Right forelimb (tissue), 1 donor: Measurements from ENCODE around the gene ELF4.

ENCODE experiments used
- DNase-seq: peaks from one replicate; pipeline ENCODE4 v3.0.0-alpha.2; 2018

ELF4 gene

GRCh38 chrX:130083656-130084382 lies 26.5 kb downstream of the ELF4 start:
- no peak for DNase-seq

- no peak for DNase-seq
Observed at GRCh38 chrX:130083107-130083490, 27.2 kb downstream of the ELF4 start.

- peak; percentile 52 for DNase-seq
Observed at GRCh38 chrX:130082244-130083106, 27.8 kb downstream of the ELF4 start.

- no peak for DNase-seq
Observed at GRCh38 chrX:130081421-130082045, 28.8 kb downstream of the ELF4 start.

- no peak for DNase-seq
Observed at GRCh38 chrX:130080791-130081367, 29.4 kb downstream of the ELF4 start.

GRCh38 chrX:130079824-130080406 lies 30.4 kb downstream of the ELF4 start:
- DNase-seq: peak; percentile 62

- DNase-seq: no peak
Observed at GRCh38 chrX:130075777-130076176, 34.5 kb downstream of the ELF4 start.

- no peak for DNase-seq
Observed at GRCh38 chrX:130072345-130072740, 38.0 kb downstream of the ELF4 start.

- no peak for DNase-seq
Observed at GRCh38 chrX:130071611-130072344, 38.5 kb downstream of the ELF4 start.

- DNase-seq: no peak
Observed at GRCh38 chrX:130066975-130067615, 43.2 kb downstream of the ELF4 start.

- peak; percentile 84 for DNase-seq
Observed at GRCh38 chrX:130060122-130061069, 49.9 kb downstream of the ELF4 start.

GRCh38 chrX:130058652-130059051 lies 51.6 kb downstream of the ELF4 start:
- no peak for DNase-seq

GRCh38 chrX:130057209-130057608 lies 53.1 kb downstream of the ELF4 start:
- DNase-seq: no peak

- DNase-seq: no peak
Observed at GRCh38 chrX:130055899-130056298, 54.4 kb downstream of the ELF4 start.

GRCh38 chrX:130055103-130055502 lies 55.2 kb downstream of the ELF4 start:
- DNase-seq: peak; percentile 65

- DNase-seq: no peak
Observed at GRCh38 chrX:130053236-130053635, 57.1 kb downstream of the ELF4 start.

GRCh38 chrX:130051176-130051845 lies 59.0 kb downstream of the ELF4 start:
- no peak for DNase-seq

- no peak for DNase-seq
Observed at GRCh38 chrX:130049821-130050220, 60.5 kb downstream of the ELF4 start.

- no peak for DNase-seq
Observed at GRCh38 chrX:130048686-130049222, 61.5 kb downstream of the ELF4 start.

- no peak for DNase-seq
Observed at GRCh38 chrX:130047416-130047815, 62.9 kb downstream of the ELF4 start.
